PC-3 (cell line): ENCODE data around the gene SGPL1. TPM values are rescaled to one million over a fixed set of nuclear protein-coding genes. Genes with fewer than 3 reads are reported as not detected.
A peak's percentile ranks its signal among the peaks of the same experiment; 100 is the strongest.

ENCODE experiments used
- ATAC-seq: fragments of 200-7000 bp; cut with Tn5 transposase; 2 replicates; pipeline ENCODE4 v1.9.1; 2020; ENCODE audit warnings: mild to moderate bottlenecking, moderate library complexity
- BruUV-seq: library from RNA; stranded (reverse); fragments of 400-500 nt; replicated peaks from 2 replicates; lab custom pipeline; 2021; lab: Mats Ljungman, UMichigan
- CTCF ChIA-PET: fragments of 300-600 bp; sonication (Branson Sonifier 250); formaldehyde crosslinking; loops from one replicate; lab custom pipeline; 2022; ENCODE audit warnings: antibody characterized with exemption; lab: Charles Lee
- POLR2A ChIA-PET: fragments of 300-600 bp; sonication (Branson Sonifier 250); formaldehyde crosslinking; loops from one replicate; lab custom pipeline; 2022; ENCODE audit warnings: antibody characterized with exemption; ENCODE audit not compliant: unreplicated experiment; lab: Charles Lee
- DNase-seq: peaks from one replicate; pipeline ENCODE4 v3.0.0-alpha.2; 2015
- H2AFZ ChIP-seq: fragments of 300-600 bp; sonication (generic); 2 replicates; pipeline ENCODE4 v1.6.0; 2016; ENCODE audit warnings: antibody characterized with exemption, low read length
- H3F3A ChIP-seq: fragments of 300-600 bp; sonication (generic); one replicate; pipeline ENCODE4 v1.6.0; 2017; ENCODE audit warnings: antibody characterized with exemption, low read length, control low read depth, mild to moderate bottlenecking; ENCODE audit not compliant: unreplicated experiment
- H3K27ac ChIP-seq: fragments of 300-600 bp; sonication (generic); 2 replicates; pipeline ENCODE4 v1.5.1; 2016; ENCODE audit warnings: mild to moderate bottlenecking, low read length
- H3K27me3 ChIP-seq: fragments of 300-600 bp; sonication (generic); 2 replicates; pipeline ENCODE4 v1.6.1; 2016; ENCODE audit warnings: low read length, mixed read lengths
- H3K36me3 ChIP-seq: fragments of 300-600 bp; sonication (generic); 2 replicates; pipeline ENCODE4 v1.6.1; 2016; ENCODE audit warnings: low read depth, mixed run types, low read length, mixed read lengths
- H3K4me1 ChIP-seq: fragments of 300-600 bp; sonication (generic); 2 replicates; pipeline ENCODE4 v1.5.1; 2016; ENCODE audit warnings: low read length; ENCODE audit not compliant: insufficient read depth
- H3K4me2 ChIP-seq: fragments of 300-600 bp; sonication (generic); 2 replicates; pipeline ENCODE4 v1.6.0; 2016; ENCODE audit warnings: low read length
- H3K4me3 ChIP-seq: fragments of 300-600 bp; sonication (generic); 2 replicates; pipeline ENCODE4 v1.5.1; 2016; ENCODE audit warnings: mild to moderate bottlenecking, low read length, mixed read lengths
- H3K79me2 ChIP-seq: fragments of 300-600 bp; sonication (generic); 2 replicates; pipeline ENCODE4 v1.6.1; 2017; ENCODE audit warnings: low read length, mixed read lengths
- H3K9ac ChIP-seq: fragments of 300-600 bp; sonication (generic); 2 replicates; pipeline ENCODE4 v1.6.0; 2016; ENCODE audit warnings: mild to moderate bottlenecking, low read length
- H3K9me2 ChIP-seq: fragments of 300-600 bp; sonication (generic); replicated peaks from 2 replicates; pipeline ENCODE4 v1.6.1; 2016; ENCODE audit warnings: mixed run types, low read length, mixed read lengths
- H3K9me3 ChIP-seq: fragments of 300-600 bp; sonication (generic); 2 replicates; pipeline ENCODE4 v1.6.1; 2016; ENCODE audit warnings: low read length, mixed read lengths
- H4K20me1 ChIP-seq: fragments of 300-600 bp; sonication (generic); 2 replicates; pipeline ENCODE4 v1.6.1; 2016; ENCODE audit warnings: low read length, mixed read lengths
- EZH2 ChIP-seq: fragments of 300-600 bp; sonication (generic); IDR thresholded peaks from one replicate; pipeline ENCODE4 v1.6.1; 2017; ENCODE audit warnings: antibody characterized with exemption, mild to moderate bottlenecking, low read length; ENCODE audit not compliant: unreplicated experiment
- EZH2phosphoT487 ChIP-seq: fragments of 300-600 bp; sonication (generic); IDR thresholded peaks from 2 replicates; pipeline ENCODE4 v1.6.1; 2018; ENCODE audit warnings: mild to moderate bottlenecking, antibody characterized with exemption, low read length, borderline replicate concordance
- intact Hi-C: fragments of 100-400 bp; cut with micrococcal nuclease; formaldehyde crosslinking; loops from 2 replicates; pipeline ENCODE4 v1.9.0; 2023
- total RNA-seq: library from RNA; depleted of rRNA; stranded (reverse); fragments of >200 nt; gene quantifications from 2 replicates; pipeline ENCODE4 v1.2.3, GENCODE V29; 2014
- TF ChIP-seq, protein P1 (sequence below): fragments of 300-600 bp; sonication (generic); conservative IDR thresholded peaks from 2 replicates; pipeline ENCODE4 v1.5.1; 2017; ENCODE audit warnings: antibody characterized with exemption, low read depth, mild to moderate bottlenecking, low read length

Gene SGPL1
- total RNA-seq, 1 experiment from 2014 or later: 77.6 TPM

GRCh38 chr10:70814126-70814525 lies 1.6 kb upstream of the SGPL1 start:
- Histone ChIP-seq H3K9me3 (no peaks in the 10 kb centered on the region), H3K79me2 (peaks cover 26% of the 10 kb centered on the region), H3K4me2 (no peak overlapping the region), H3K4me3 (no peak overlapping the region), H3K27me3 (no peaks in the 10 kb centered on the region), H3F3A (no peaks in the 10 kb centered on the region), H3K36me3 (peaks cover 15% of the 10 kb centered on the region), H3K27ac (no peak overlapping the region), H2AFZ (no peak overlapping the region), H3K4me1 (peaks cover 27% of the 10 kb centered on the region), H3K9me2 (no peaks in the 10 kb centered on the region), H3K9ac (no peak overlapping the region), H4K20me1 (no peaks in the 10 kb centered on the region)
- DNase-seq (no peak), ATAC-seq (no peak)
- POLR2A ChIA-PET: no interaction called here
- TF ChIP-seq EZH2 (no peak), EZH2phosphoT487 (no peak)
- TF ChIP-seq, protein P1, sequence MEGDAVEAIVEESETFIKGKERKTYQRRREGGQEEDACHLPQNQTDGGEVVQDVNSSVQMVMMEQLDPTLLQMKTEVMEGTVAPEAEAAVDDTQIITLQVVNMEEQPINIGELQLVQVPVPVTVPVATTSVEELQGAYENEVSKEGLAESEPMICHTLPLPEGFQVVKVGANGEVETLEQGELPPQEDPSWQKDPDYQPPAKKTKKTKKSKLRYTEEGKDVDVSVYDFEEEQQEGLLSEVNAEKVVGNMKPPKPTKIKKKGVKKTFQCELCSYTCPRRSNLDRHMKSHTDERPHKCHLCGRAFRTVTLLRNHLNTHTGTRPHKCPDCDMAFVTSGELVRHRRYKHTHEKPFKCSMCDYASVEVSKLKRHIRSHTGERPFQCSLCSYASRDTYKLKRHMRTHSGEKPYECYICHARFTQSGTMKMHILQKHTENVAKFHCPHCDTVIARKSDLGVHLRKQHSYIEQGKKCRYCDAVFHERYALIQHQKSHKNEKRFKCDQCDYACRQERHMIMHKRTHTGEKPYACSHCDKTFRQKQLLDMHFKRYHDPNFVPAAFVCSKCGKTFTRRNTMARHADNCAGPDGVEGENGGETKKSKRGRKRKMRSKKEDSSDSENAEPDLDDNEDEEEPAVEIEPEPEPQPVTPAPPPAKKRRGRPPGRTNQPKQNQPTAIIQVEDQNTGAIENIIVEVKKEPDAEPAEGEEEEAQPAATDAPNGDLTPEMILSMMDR: no peak
- CTCF ChIA-PET: interaction anchor here (1.0 kb wide), 1 partner anchor 53 kb away, joined by 4 read pairs; no protein-coding TSS in a partner anchor
- intact Hi-C loops: no loop called here
- BruUV-seq: no TSS peak

DNA sequence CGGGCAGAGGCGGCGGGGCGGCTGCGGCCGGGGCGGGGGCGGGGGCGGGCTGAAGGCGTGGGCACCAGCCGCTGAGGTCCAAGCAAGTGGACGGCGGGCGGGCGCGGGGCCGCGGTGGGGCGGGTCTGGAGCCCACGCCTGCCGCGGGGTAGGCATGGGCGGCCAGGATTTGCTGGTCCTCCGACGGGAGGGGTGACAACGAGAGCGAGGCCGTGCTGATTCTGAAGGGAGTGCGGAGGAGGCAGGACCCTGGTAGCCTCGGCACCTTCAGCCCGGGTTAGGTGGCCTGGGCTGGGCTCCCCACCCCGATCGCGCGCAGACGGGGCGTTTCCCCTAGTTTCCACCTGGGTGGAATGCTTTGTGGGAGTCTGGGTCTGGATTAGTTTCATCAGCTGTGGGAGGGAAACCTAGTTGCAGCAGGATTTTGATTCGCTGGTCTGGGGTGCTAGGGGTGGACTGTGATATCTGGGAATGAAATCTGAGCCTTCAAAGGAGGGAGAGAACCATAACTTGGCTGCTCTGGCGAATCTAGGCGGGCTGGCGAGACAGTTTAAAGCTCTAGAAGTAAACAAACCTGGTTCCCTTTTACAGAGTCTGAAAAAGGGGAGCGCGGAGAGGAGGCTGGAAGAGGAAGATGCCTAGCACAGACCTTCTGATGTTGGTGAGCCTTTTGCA lies 609 bp downstream of the SGPL1 start:
- intact Hi-C loops: loop anchor here (1.0 to 2.0 kb wide), 5 partner anchors 11 to 64 kb away; no protein-coding TSS in a partner anchor
- ChIA-PET POLR2A (interaction anchor here (0.6 to 0.7 kb wide), 3 partner anchors 9 to 70 kb away, joined by 3 to 4 read pairs (median 4); no protein-coding TSS in a partner anchor), CTCF (interaction anchor here (0.6 to 1.6 kb wide), 9 partner anchors 9 to 257 kb away, joined by 3 to 17 read pairs (median 4); no protein-coding TSS in a partner anchor)
- Histone ChIP-seq H3K27me3 (no peaks in the 10 kb centered on the region), H3F3A (no peaks in the 10 kb centered on the region), H3K27ac (peak overlapping the region; percentile 82), H2AFZ (peak overlapping the region; percentile 89), H3K9me2 (no peaks in the 10 kb centered on the region), H3K36me3 (peaks cover 23% of the 10 kb centered on the region), H3K79me2 (peaks cover 41% of the 10 kb centered on the region), H3K9me3 (no peaks in the 10 kb centered on the region), H4K20me1 (no peaks in the 10 kb centered on the region), H3K9ac (peak overlapping the region; percentile 87), H3K4me1 (peaks cover 28% of the 10 kb centered on the region), H3K4me2 (peak overlapping the region; percentile 91), H3K4me3 (peak overlapping the region; percentile 89)
- BruUV-seq: no TSS peak
- TF ChIP-seq EZH2phosphoT487: no peak
- no peak for TF ChIP-seq EZH2
- TF ChIP-seq, protein P1: no peak
- peak; percentile 99 for DNase-seq
- ATAC-seq: peak; percentile 85
